Small intestine (tissue), 7 donors: Measurements from ENCODE around the gene SLC5A7. TPM values are rescaled to one million over a fixed set of nuclear protein-coding genes. Genes with fewer than 3 reads are reported as not detected.

Experiments
- DNase-seq, 2 donors: peaks; one replicate each; pipeline versions ENCODE4 v3.0.0 to v3.0.0-alpha.2; 2013
- FAIRE-seq: peaks from 2 replicates; lab custom pipeline; 2012; peaks lifted over from hg19 to GRCh38; lab: Jason Lieb, UNC
- H3K27ac ChIP-seq, 3 donors: one replicate each; pipeline ENCODE4 v1.5.1; 2013; ENCODE audit warnings: low read length in 2 of 3, mild to moderate bottlenecking in 2 of 3, control low read depth in 1 of 3, inconsistent platforms in 1 of 3, low read depth in 1 of 3, moderate library complexity in 1 of 3
- H3K27me3 ChIP-seq, 3 donors: one replicate each; pipeline ENCODE4 v1.6.1; 2013; ENCODE audit warnings: low read length in 3 of 3, inconsistent platforms in 1 of 3; ENCODE audit not compliant: control insufficient read depth in 3 of 3, insufficient read depth in 3 of 3
- H3K36me3 ChIP-seq, 3 donors: one replicate each; pipeline ENCODE4 v1.6.1; 2013; ENCODE audit warnings: low read length in 3 of 3, inconsistent platforms in 1 of 3, low read depth in 1 of 3, mild to moderate bottlenecking in 1 of 3, moderate library complexity in 1 of 3; ENCODE audit not compliant: control insufficient read depth in 3 of 3, insufficient read depth in 2 of 3
- H3K4me1 ChIP-seq, 3 donors: one replicate each; pipeline ENCODE4 v1.6.1; 2013; ENCODE audit warnings: low read length in 2 of 3, inconsistent platforms in 1 of 3, low read depth in 1 of 3, mild to moderate bottlenecking in 1 of 3, moderate library complexity in 1 of 3; ENCODE audit not compliant: control insufficient read depth in 3 of 3, insufficient read depth in 2 of 3
- H3K4me3 ChIP-seq, 3 donors: one replicate each; pipeline ENCODE4 v1.5.1; 2013; ENCODE audit warnings: low read length in 3 of 3, control low read depth in 1 of 3, inconsistent platforms in 1 of 3, low read depth in 1 of 3, mild to moderate bottlenecking in 1 of 3, moderate library complexity in 1 of 3
- H3K9me3 ChIP-seq, 2 donors: one replicate each; pipeline ENCODE4 v1.6.1; 2013; ENCODE audit warnings: low read depth in 1 of 2, low read length in 1 of 2; ENCODE audit not compliant: control insufficient read depth in 2 of 2, insufficient read depth in 1 of 2
- WGBS, 3 donors: extraction: QIAGEN DNeasy Blood & Tissue Kit; methylation state at CpG; one replicate each; pipeline ENCODE4 v1.1.7; 2013; 5-methylcytosine and 5-hydroxymethylcytosine counted together
- polyA plus RNA-seq, 4 donors: library from polyadenylated mRNA; stranded (reverse) in 3 of 4; unstranded in 1 of 4; fragments of 200-250 nt in 3 of 4; fragments of 120-200 nt in 1 of 4; gene quantifications; one replicate each; pipeline versions ENCODE4 v1.2.1 to v1.2.3, GENCODE V29; 2013
- donor health status: healthy with polysubstance abuse.
- donor health status: control.
- donor health status: control.
- donor health status: Bipolar disorder and iron deficiency.
- donor health status: healthy.

SLC5A7 gene
- polyA plus RNA-seq, 4 donors, result 0.12 to 2.0 TPM; not detected in 2

GRCh38 chr2:108031471-108031941 lies 45.2 kb downstream of the SLC5A7 start:
- H3K9me3 ChIP-seq, result peaks cover 0 to 11% of the 10 kb centered on the region in 2 donors
- WGBS, 3 donors, result 92 to 97% (median 96%) methylated on average over 22 to 23 of the region's 23 CpGs
- no peak overlapping the region for H3K4me3 ChIP-seq
- FAIRE-seq (no peak), DNase-seq (no peak)
- no peaks in the 10 kb centered on the region for H3K27me3 ChIP-seq
- H3K4me1 ChIP-seq, result no peaks in the 10 kb centered on the region
- no peaks in the 10 kb centered on the region for H3K36me3 ChIP-seq
- H3K27ac ChIP-seq, result no peak overlapping the region

GRCh38 chr2:108034843-108035242 lies 48.5 kb downstream of the SLC5A7 start:
- Histone ChIP-seq H3K27ac (no peak overlapping the region), H3K4me1 (no peaks in the 10 kb centered on the region)
- FAIRE-seq, result no peak

GRCh38 chr2:108048752-108049151 lies 62.4 kb downstream of the SLC5A7 start:
- H3K36me3 ChIP-seq, result no peaks in the 10 kb centered on the region
- no peaks in the 10 kb centered on the region for H3K27me3 ChIP-seq
- no peaks in the 10 kb centered on the region for H3K4me1 ChIP-seq
- DNase-seq (no peak), FAIRE-seq (no peak)
- WGBS, 3 donors, result 61 to 75% (median 67%) methylated on average over 5 of the region's 5 CpGs
- no peak overlapping the region for H3K4me3 ChIP-seq
- H3K9me3 ChIP-seq, result peaks cover 0 to 6% of the 10 kb centered on the region in 2 donors
- H3K27ac ChIP-seq, result no peak overlapping the region

More at GRCh38 chr2:108034843-108035242, 48.5 kb downstream of the SLC5A7 start:
- Histone ChIP-seq H3K36me3 (no peaks in the 10 kb centered on the region), H3K27me3 (no peaks in the 10 kb centered on the region), H3K9me3 (peaks cover 0 to 11% of the 10 kb centered on the region in 2 donors), H3K4me3 (no peak overlapping the region)
- DNase-seq, result no peak

DNA sequence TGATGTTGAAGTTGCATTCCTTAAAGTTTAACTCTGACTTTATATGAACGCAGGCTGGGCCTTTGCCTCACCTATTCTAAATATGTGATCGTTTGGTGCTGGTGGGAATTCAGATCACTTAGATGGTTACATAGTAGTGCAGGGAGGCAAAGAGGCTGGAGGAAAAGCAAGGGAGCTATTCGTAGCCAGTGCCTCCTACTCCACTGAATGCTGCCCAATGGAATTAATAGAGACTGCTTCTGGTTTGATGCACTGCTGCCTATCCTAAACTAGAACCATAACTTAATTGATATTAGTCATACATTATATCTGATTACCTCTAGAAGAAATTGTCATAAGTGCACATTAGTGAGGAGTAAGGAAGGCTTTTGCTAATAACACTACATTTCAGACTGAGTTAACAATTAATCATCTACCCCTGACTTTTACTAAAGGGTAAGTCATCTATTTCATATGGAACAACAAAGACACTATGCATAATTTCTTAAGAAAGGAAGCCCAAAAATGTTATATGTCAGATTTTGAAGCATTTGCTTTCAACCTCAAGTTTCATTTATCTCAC lies 72.3 kb downstream of the SLC5A7 start:
- 64 to 80% (median 70%) methylated on average over 3 of the region's 3 CpGs for WGBS, 3 donors
- Histone ChIP-seq H3K27ac (no peak overlapping the region), H3K36me3 (no peaks in the 10 kb centered on the region), H3K9me3 (no peaks in the 10 kb centered on the region), H3K4me3 (no peak overlapping the region), H3K4me1 (no peaks in the 10 kb centered on the region), H3K27me3 (no peaks in the 10 kb centered on the region)
- DNase-seq, result no peak
- FAIRE-seq, result no peak

- Histone ChIP-seq H3K4me3 (no peak overlapping the region), H3K36me3 (no peaks in the 10 kb centered on the region), H3K27me3 (no peaks in the 10 kb centered on the region), H3K27ac (no peak overlapping the region), H3K4me1 (no peaks in the 10 kb centered on the region), H3K9me3 (no peaks in the 10 kb centered on the region)
- FAIRE-seq, result no peak
- WGBS, 3 donors, result 67 to 93% (median 89%) methylated on average over 4 of the region's 4 CpGs
- no peak for DNase-seq
Measured at GRCh38 chr2:108061439-108062042, 75.2 kb downstream of the SLC5A7 start.

Other genes with a start within 250 kb of the SLC5A7 start
- gene RGPD4, start 159.6 kb upstream of the SLC5A7 start, polyA plus RNA-seq, result under 1 TPM in 1 of 4 donors, not detected in 3; 0.01 TPM